K562 (cell line): ENCODE measurements around the gene SCYGR1. TPM values are rescaled to one million over a fixed set of nuclear protein-coding genes. Genes with fewer than 3 reads are reported as not detected.

Experiments
- ATAC-seq: fragments of 200-7000 bp; cut with Tn5 transposase; 3 replicates; pipeline ENCODE4 v1.9.1; 2020; ENCODE audit warnings: moderate library complexity
- BruUV-seq: library from RNA; stranded (reverse); fragments of 400-500 nt; replicated peaks from 2 replicates; lab custom pipeline; 2021; lab: Mats Ljungman, UMichigan
- CTCF ChIA-PET: fragments of 300-600 bp; formaldehyde crosslinking; extraction: SDS; loops from one replicate; lab custom pipeline; 2021; ENCODE audit warnings: low intra/inter-chr PET ratio; lab: Yijun Ruan, JAX
- POLR2A ChIA-PET: fragments of 300-600, 350-650 bp; sonication (Branson Sonifier 250); formaldehyde crosslinking; extraction: SDS; loops from one replicate; lab custom pipeline; 2021; ENCODE audit warnings: antibody characterized with exemption, inconsistent platforms; lab: Yijun Ruan, JAX
- DNase-seq, 4 experiments: peaks; one replicate each; pipeline versions ENCODE4 v3.0.0 to v3.0.0-alpha.2; 2011 to 2018; ENCODE audit warnings: low spot score in 3 of 4, mixed read lengths in 3 of 4; ENCODE audit errors: extremely low read depth in 1 of 4
- FAIRE-seq: peaks from 2 replicates; lab custom pipeline; 2011; peaks lifted over from hg19 to GRCh38; lab: Jason Lieb, UNC
- H2AFZ ChIP-seq: 2 replicates; pipeline ENCODE4 v1.6.0; 2011; ENCODE audit warnings: low read depth, low read length, control low read depth, inconsistent platforms
- H3K27ac ChIP-seq: fragments of 200-600 bp; 3 replicates; pipeline ENCODE4 v1.8.0; 2011; ENCODE audit warnings: low read depth, mild to moderate bottlenecking, control low read depth, inconsistent platforms, low read length, moderate library complexity, mixed read lengths; ENCODE audit errors: extremely low read depth
- H3K27me3 ChIP-seq, 2 experiments: fragments of 300-600 bp in 1 of 2; 2 replicates in 1 of 2; 3 replicates in 1 of 2; pipeline versions ENCODE4 v1.6.0 to v1.8.0; 2011; ENCODE audit warnings: inconsistent platforms in 2 of 2, low read length in 2 of 2, mild to moderate bottlenecking in 1 of 2, mixed read lengths in 1 of 2, moderate library complexity in 1 of 2; ENCODE audit not compliant: control insufficient read depth in 2 of 2, insufficient read depth in 2 of 2
- H3K36me3 ChIP-seq: fragments of 300-600 bp; 3 replicates; pipeline ENCODE4 v1.8.0; 2011; ENCODE audit warnings: mild to moderate bottlenecking, low read length, inconsistent platforms; ENCODE audit not compliant: control insufficient read depth, insufficient read depth
- H3K4me1 ChIP-seq, 2 experiments: fragments of 200-600 bp in 1 of 2; replicated peaks in 1 of 2; 2 replicates in 1 of 2; 3 replicates in 1 of 2; pipeline versions ENCODE4 v1.5.1 to v1.8.0; 2011; ENCODE audit warnings: inconsistent platforms in 2 of 2, low read length in 2 of 2, mild to moderate bottlenecking in 1 of 2, mixed read lengths in 1 of 2, moderate library complexity in 1 of 2; ENCODE audit not compliant: control insufficient read depth in 2 of 2, insufficient read depth in 2 of 2
- H3K4me2 ChIP-seq: 2 replicates; pipeline ENCODE4 v1.6.1; 2011; ENCODE audit warnings: low read length, control low read depth, inconsistent platforms, mixed read lengths; ENCODE audit not compliant: insufficient read depth
- H3K4me3 ChIP-seq: fragments of 200-600 bp; sonication (generic), shearing (Covaris generic); 2 replicates; pipeline ENCODE4 v1.5.1; 2016; ENCODE audit warnings: control low read depth, inconsistent platforms
- H3K79me2 ChIP-seq: fragments of 200-600 bp; 3 replicates; pipeline ENCODE4 v1.8.0; 2011; ENCODE audit warnings: low read length, inconsistent platforms; ENCODE audit not compliant: control insufficient read depth, insufficient read depth
- H3K9ac ChIP-seq, 2 experiments: 2 replicates each; pipeline versions ENCODE4 v1.6.0 to v1.6.1; 2011; ENCODE audit warnings: low read depth in 2 of 2, low read length in 2 of 2, control low read depth in 1 of 2, inconsistent platforms in 1 of 2, mild to moderate bottlenecking in 1 of 2, mixed read lengths in 1 of 2; ENCODE audit not compliant: insufficient read depth in 1 of 2
- H3K9me1 ChIP-seq: one replicate; pipeline ENCODE4 v1.6.0; 2011; ENCODE audit warnings: inconsistent platforms, mild to moderate bottlenecking, low read length, moderate library complexity; ENCODE audit not compliant: control insufficient read depth, insufficient read depth
- H3K9me3 ChIP-seq: replicated peaks from 2 replicates; pipeline ENCODE4 v1.5.1; 2011; ENCODE audit warnings: low read depth, low read length, inconsistent platforms; ENCODE audit not compliant: control insufficient read depth, insufficient read depth
- H4K20me1 ChIP-seq: replicated peaks from 2 replicates; pipeline ENCODE4 v1.6.1; 2011; ENCODE audit warnings: low read length, inconsistent platforms, mixed read lengths; ENCODE audit not compliant: control insufficient read depth, insufficient read depth
- CHCHD3 ChIP-seq: fragments of 250-450 bp; sonication (Bioruptor Pico); IDR thresholded peaks from 2 replicates; pipeline ENCODE4 v2.1.2; 2022; ENCODE audit warnings: mild to moderate bottlenecking
- HDGF ChIP-seq: fragments of 450-650 bp; IDR thresholded peaks from 2 replicates; pipeline ENCODE4 v1.6.1; 2016
- HNRNPL ChIP-seq: fragments of 200-400 bp; formaldehyde crosslinking; IDR thresholded peaks from 2 replicates; pipeline ENCODE4 v1.6.1; 2017; ENCODE audit warnings: low read depth, mild to moderate bottlenecking, low read length
- KAT7 ChIP-seq: sonication (generic); formaldehyde crosslinking; IDR thresholded peaks from 2 replicates; pipeline ENCODE4 v1.8.0; 2022; ENCODE audit warnings: missing genetic modification reagents, mild to moderate bottlenecking, borderline replicate concordance
- KDM2B ChIP-seq: fragments of 250-450 bp; sonication (Bioruptor Pico); IDR thresholded peaks from 2 replicates; pipeline ENCODE4 v1.8.0; 2021; ENCODE audit warnings: mild to moderate bottlenecking, moderate library complexity
- NCOA6 ChIP-seq: fragments of 450-650 bp; IDR thresholded peaks from 2 replicates; pipeline ENCODE4 v1.6.1; 2017; ENCODE audit warnings: mild to moderate bottlenecking
- PHB2 ChIP-seq: fragments of 450-650 bp; IDR thresholded peaks from 2 replicates; pipeline ENCODE4 v1.6.1; 2017; ENCODE audit warnings: low read depth
- RBBP5 ChIP-seq: fragments of 200-600 bp; sonication (generic); IDR thresholded peaks from 2 replicates; pipeline ENCODE4 v1.6.1; 2012; ENCODE audit warnings: borderline replicate concordance, mild to moderate bottlenecking, low read length, control low read depth, inconsistent platforms; ENCODE audit not compliant: insufficient read depth, poor library complexity, severe bottlenecking
- RFX7 ChIP-seq: fragments of 250-450 bp; sonication (Bioruptor Pico); IDR thresholded peaks from 2 replicates; pipeline ENCODE4 v1.5.1; 2021; ENCODE audit warnings: mild to moderate bottlenecking
- SAP30 ChIP-seq: fragments of 200-600 bp; sonication (generic); IDR thresholded peaks from 2 replicates; pipeline ENCODE4 v1.6.1; 2012; ENCODE audit warnings: borderline replicate concordance, low read depth, mild to moderate bottlenecking, moderate library complexity, low read length, control low read depth, inconsistent platforms; ENCODE audit not compliant: insufficient read depth, poor library complexity, severe bottlenecking
- SUPT5H ChIP-seq: fragments of 450-650 bp; IDR thresholded peaks from 2 replicates; pipeline ENCODE4 v1.6.1; 2016
- TGIF2 ChIP-seq: sonication (generic); formaldehyde crosslinking; IDR thresholded peaks from 2 replicates; pipeline ENCODE4 v1.8.1; 2022; ENCODE audit warnings: mild to moderate bottlenecking, missing genetic modification reagents, moderate library complexity
- ZNF511 ChIP-seq: sonication (generic); formaldehyde crosslinking; IDR thresholded peaks from 2 replicates; pipeline ENCODE4 v1.8.0; 2022; ENCODE audit warnings: mild to moderate bottlenecking, missing genetic modification reagents
- WGBS: fragments of 100-300 bp; shearing (Covaris generic); methylation state at CpG from one replicate; pipeline ENCODE4 v1.1.6; 2016; ENCODE audit warnings: low coverage, mixed read lengths; ENCODE audit not compliant: insufficient coverage; ENCODE audit errors: missing lambda C conversion rate; 5-methylcytosine and 5-hydroxymethylcytosine counted together
- in situ Hi-C: fragments of 300-500 bp; cut with MboI; formaldehyde crosslinking; loops from 4 replicates; pipeline ENCODE4 v1.15.0; 2018; ENCODE audit warnings: inconsistent platforms, mixed read lengths
- intact Hi-C: fragments of 100-400 bp; cut with micrococcal nuclease; formaldehyde crosslinking; loops from 2 replicates; pipeline ENCODE4 v1.14.2; 2022
- polyA plus RNA-seq, 8 experiments: library from polyadenylated mRNA; depleted of rRNA in 4 of 8; stranded (reverse) in 5 of 8; unstranded in 3 of 8; fragments of >200 nt; fragmentation: Nextera tagmentation in 2 of 8; fragmentation: Illumina TruSeq in 1 of 8; extraction: Ambion mirVana in 2 of 8; extraction: Trizol in 1 of 8; gene quantifications; 2 replicates each; pipeline versions ENCODE4 v1.2.1 to v1.2.3, GENCODE V29; 2011 to 2014; ENCODE audit warnings: inconsistent platforms in 1 of 8, missing spikeins in 1 of 8
- total RNA-seq, 7 experiments: library from RNA; depleted of rRNA in 6 of 7; stranded (reverse); fragments of >200 nt in 6 of 7; fragmentation: Illumina TruSeq in 2 of 7; extraction: Trizol in 2 of 7; gene quantifications; 2 replicates each; pipeline versions ENCODE4 v1.2.1 to v1.2.3, GENCODE V29; 2011 to 2021; ENCODE audit warnings: low replicate concordance in 1 of 7

Gene SCYGR1
- total and polyA plus RNA-seq, 9 of the 15 experiments (the other 6 are each of a cell fraction or from before 2014, with no cell fraction given) = not detected

DNA sequence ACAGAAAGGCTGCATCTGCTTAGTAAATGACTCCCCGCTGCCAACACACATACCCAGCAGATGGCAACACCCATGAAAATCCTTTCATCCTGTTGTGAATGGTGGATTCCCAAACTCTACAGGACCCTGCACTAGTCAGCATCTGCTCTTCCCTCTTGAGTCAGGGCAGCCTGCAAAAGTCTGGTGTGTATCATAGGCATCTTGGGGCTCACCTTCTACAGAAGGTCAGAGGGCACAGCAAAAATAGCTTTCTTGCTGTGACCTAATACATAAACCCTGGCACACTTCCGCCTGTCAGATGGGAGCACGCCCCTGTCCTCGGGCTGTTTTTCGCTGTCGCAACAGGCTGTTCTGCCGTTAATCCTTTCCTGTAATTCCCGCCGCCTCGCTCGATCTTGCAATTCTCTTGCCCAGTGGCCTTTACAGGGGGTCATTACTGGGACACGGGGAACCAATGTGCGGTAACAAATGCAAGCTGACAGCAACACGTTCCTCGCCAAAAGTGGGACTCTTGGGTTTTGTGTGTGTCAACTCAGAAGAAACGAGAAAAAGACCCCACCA is 19.9 kb upstream of the SCYGR1 start:
- no peaks in the 10 kb centered on the region for H3K9me3 ChIP-seq
- no peak overlapping the region for H3K4me2 ChIP-seq
- intact Hi-C loops (loop anchor here (2.0 to 5.0 kb wide), 5 partner anchors 45 to 280 kb away; no protein-coding TSS in a partner anchor), in situ Hi-C loops (loop anchor here (10.0 kb wide), 1 partner anchor 357 kb away; no protein-coding TSS in a partner anchor)
- no peak for ATAC-seq
- DNase-seq = no peak
- no peak overlapping the region for H2AFZ ChIP-seq
- no peaks in the 10 kb centered on the region for H3K9me1 ChIP-seq
- no peak overlapping the region for H3K27ac ChIP-seq
- H3K36me3 ChIP-seq = no peaks in the 10 kb centered on the region
- H3K27me3 ChIP-seq = no peaks in the 10 kb centered on the region
- no peak for FAIRE-seq
- TF ChIP-seq PHB2 (no peak), ZNF511 (CRISPR knock-in tag) (no peak), HNRNPL (no peak), SUPT5H (no peak), RBBP5 (no peak), NCOA6 (no peak), TGIF2 (CRISPR knock-in tag) (no peak), HDGF (no peak), CHCHD3 (no peak), KDM2B (CRISPR knock-in tag) (no peak), KAT7 (CRISPR knock-in tag) (no peak), SAP30 (no peak), RFX7 (CRISPR knock-in tag) (no peak)
- POLR2A ChIA-PET = interaction anchor here (1.2 kb wide), 1 partner anchor 59 kb away, joined by 3 read pairs; no protein-coding TSS in a partner anchor
- no peak overlapping the region for H3K9ac ChIP-seq
- H3K4me3 ChIP-seq = no peak overlapping the region
- H4K20me1 ChIP-seq = no peaks in the 10 kb centered on the region
- 59% methylated on average over 16 of the region's 16 CpGs for WGBS
- H3K4me1 ChIP-seq = no peaks in the 10 kb centered on the region; a peak in 2 of 5 replicates
- no peaks in the 10 kb centered on the region for H3K79me2 ChIP-seq
- BruUV-seq = no TSS peak
- CTCF ChIA-PET = no interaction called here
